Measurements from ENCODE around the gene GABARAP.

The GABARAP gene

GRCh38 chr17:7233701-7234082, 8.6 kb downstream of the GABARAP start:
- TF ChIP-seq CTCF (IDR thresholded peaks at IDR 0.05; ENCODE audit: insufficient read depth, low read depth, low read length, missing control alignments) = no peak
- no peak for DNase-seq (ENCODE audit: low read depth)
- H3K4me3 ChIP-seq (ENCODE audit: low read depth, low read length) = peak overlapping the region; percentile 96

- H3K4me3 ChIP-seq (ENCODE audit: low read depth, low read length) = no peak overlapping the region
- TF ChIP-seq CTCF (IDR thresholded peaks at IDR 0.05; ENCODE audit: insufficient read depth, low read depth, low read length, missing control alignments) = no peak
- no peak for DNase-seq (ENCODE audit: low read depth)
Measured at GRCh38 chr17:7232114-7232513, 10.1 kb downstream of the GABARAP start.

GRCh38 chr17:7229504-7229903, 12.7 kb downstream of the GABARAP start:
- no peak for DNase-seq (ENCODE audit: low read depth)
- H3K4me3 ChIP-seq (ENCODE audit: low read depth, low read length) = no peak overlapping the region
- no peak for TF ChIP-seq CTCF (IDR thresholded peaks at IDR 0.05; ENCODE audit: insufficient read depth, low read depth, low read length, missing control alignments)

- DNase-seq (ENCODE audit: low read depth) = no peak
- no peak overlapping the region for H3K4me3 ChIP-seq (ENCODE audit: low read depth, low read length)
- no peak for TF ChIP-seq CTCF (IDR thresholded peaks at IDR 0.05; ENCODE audit: insufficient read depth, low read depth, low read length, missing control alignments)
Measured at GRCh38 chr17:7228920-7229319, 13.3 kb downstream of the GABARAP start.

- no peak for DNase-seq (ENCODE audit: low read depth)
- TF ChIP-seq CTCF (IDR thresholded peaks at IDR 0.05; ENCODE audit: insufficient read depth, low read depth, low read length, missing control alignments) = no peak
- no peak overlapping the region for H3K4me3 ChIP-seq (ENCODE audit: low read depth, low read length)
Measured at GRCh38 chr17:7226721-7227710, 15.2 kb downstream of the GABARAP start.

GRCh38 chr17:7225711-7226331, 16.4 kb downstream of the GABARAP start:
- H3K4me3 ChIP-seq (ENCODE audit: low read depth, low read length) = no peak overlapping the region
- DNase-seq (ENCODE audit: low read depth) = no peak
- TF ChIP-seq CTCF (IDR thresholded peaks at IDR 0.05; ENCODE audit: insufficient read depth, low read depth, low read length, missing control alignments) = no peak
